HG03097 (cell line): ENCODE data around the gene GFRA1.

Experiments
- ATAC-seq: cut with Tn5 transposase; IDR thresholded peaks from one replicate; pipeline ENCODE4 v1.9.1; 2021; ENCODE audit not compliant: unreplicated experiment, low FRiP score

Gene GFRA1

GRCh38 chr10:116164291-116164690 lies 108.7 kb downstream of the GFRA1 start:
- ATAC-seq: no peak

DNA sequence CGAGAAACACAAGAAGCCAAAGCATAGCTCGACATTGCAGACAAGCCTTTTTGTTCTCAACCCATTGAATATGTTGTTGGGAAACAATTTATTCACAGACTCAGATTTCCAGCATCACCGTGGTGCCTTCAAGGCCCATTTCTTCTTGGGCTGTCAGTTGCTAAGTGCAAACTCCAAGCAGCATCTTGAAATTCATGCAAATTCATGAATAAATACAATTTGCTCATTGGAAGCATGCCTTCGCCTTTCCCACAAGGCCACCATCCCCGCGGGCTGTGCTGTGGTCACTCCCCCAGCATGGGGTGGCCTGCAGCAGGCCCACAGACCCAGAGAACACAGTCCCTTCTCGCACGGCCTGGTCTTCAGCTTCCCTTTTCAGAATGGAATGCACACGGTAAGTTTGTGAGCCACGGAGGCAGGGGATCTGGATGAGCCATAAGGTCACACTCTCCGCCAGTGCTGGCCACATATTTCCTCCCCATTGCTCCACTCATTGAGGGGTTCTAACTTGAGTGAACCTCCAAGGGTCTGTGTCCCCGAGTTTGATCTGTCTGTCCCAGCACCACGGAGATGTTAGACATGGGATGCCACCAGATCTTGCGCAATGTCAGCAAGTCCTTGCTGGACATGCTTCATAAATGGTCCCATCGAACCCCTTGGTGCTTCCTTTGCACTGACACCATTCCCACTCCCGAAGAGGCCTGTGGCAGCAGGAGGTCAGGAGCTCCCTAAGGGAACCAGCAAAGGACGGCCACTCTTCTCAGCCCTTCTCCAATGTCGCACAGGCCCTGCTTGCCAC lies 109.5 kb downstream of the GFRA1 start:
- ATAC-seq: no peak

DNA sequence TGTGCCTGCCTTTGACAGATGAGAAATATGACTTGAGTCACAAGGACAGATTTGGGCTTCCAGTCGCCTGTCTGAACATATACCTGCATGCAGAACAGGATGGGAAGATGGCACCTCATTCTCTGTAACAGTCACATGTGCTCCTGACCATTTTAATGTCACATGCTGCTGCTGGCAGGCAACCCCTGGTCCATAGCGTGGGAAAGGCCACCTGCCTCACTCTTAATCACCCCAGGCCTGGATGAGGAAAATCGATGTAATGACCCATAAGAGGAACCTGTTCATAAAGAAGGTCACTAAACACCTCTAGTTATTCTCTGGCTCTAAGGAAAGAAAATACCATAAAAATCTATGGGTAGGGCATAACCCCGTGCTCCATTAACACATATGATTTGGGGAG lies 110.2 kb downstream of the GFRA1 start:
- ATAC-seq: no peak

GRCh38 chr10:116160271-116160670 lies 112.7 kb downstream of the GFRA1 start:
- ATAC-seq: no peak

- ATAC-seq: no peak
Measured at GRCh38 chr10:116159197-116159596, 113.8 kb downstream of the GFRA1 start.

- no peak for ATAC-seq
Measured at GRCh38 chr10:116158036-116158435, 115.0 kb downstream of the GFRA1 start.

GRCh38 chr10:116157485-116157884 lies 115.5 kb downstream of the GFRA1 start:
- ATAC-seq: no peak

DNA sequence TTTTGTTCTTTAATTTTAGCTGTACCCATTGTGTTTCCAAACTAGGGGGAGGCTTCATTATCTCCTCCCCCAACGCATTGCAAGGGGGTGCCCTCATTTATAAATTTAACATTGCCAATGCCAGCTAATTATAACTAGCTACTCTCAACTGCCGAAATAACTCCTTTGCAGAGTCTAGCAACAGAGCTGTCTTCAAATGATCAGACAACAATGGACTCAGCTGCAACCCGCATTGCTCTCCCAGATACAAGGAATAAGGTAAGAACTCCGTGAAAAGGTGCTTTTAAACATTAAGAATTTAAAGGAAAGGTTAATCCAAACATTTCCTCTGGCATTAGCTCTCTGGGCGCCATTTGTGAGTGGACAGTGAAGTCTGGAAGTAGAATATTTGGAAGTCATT lies 116.2 kb downstream of the GFRA1 start:
- no peak for ATAC-seq

DNA sequence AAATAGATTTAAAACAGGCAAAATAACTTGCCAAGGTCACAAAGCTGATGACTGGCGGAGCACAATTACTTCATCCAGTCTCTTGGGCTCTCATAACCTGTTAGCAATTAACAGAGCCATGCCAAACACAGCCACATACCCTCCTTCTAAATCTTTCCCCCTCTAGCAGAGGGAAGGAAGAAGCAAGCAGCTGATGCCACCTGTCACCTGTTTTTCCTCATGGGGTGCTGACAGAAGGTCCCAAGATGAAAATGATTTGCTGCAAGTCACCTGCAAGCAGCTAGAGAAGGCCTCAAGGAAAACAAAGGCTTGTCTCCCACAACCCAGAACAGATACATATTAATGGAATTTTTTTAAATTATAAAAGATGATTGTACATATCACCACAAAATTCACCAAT lies 117.8 kb downstream of the GFRA1 start:
- no peak for ATAC-seq

GRCh38 chr10:116154651-116155050 lies 118.4 kb downstream of the GFRA1 start:
- ATAC-seq: no peak

- ATAC-seq: no peak
Measured at GRCh38 chr10:116151076-116151475, 121.9 kb downstream of the GFRA1 start.

DNA sequence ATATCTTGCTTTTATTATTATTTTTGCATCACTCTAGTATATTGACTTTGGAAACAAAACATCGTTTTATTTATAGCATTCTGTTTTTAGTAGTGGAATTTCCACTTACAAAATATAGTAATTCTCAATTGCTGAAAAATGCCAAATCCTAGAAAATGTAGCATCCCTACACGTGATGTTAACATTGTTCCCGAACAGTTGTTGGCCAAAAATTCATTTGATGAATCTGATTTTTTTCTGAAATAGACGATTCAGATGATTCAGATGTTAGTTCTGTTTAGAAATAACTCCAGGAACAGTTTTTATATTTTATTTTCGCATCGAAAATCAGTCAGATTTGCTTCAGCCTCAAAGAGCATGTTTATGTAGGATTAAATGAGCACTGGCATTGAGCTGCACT lies 122.4 kb downstream of the GFRA1 start:
- no peak for ATAC-seq

DNA sequence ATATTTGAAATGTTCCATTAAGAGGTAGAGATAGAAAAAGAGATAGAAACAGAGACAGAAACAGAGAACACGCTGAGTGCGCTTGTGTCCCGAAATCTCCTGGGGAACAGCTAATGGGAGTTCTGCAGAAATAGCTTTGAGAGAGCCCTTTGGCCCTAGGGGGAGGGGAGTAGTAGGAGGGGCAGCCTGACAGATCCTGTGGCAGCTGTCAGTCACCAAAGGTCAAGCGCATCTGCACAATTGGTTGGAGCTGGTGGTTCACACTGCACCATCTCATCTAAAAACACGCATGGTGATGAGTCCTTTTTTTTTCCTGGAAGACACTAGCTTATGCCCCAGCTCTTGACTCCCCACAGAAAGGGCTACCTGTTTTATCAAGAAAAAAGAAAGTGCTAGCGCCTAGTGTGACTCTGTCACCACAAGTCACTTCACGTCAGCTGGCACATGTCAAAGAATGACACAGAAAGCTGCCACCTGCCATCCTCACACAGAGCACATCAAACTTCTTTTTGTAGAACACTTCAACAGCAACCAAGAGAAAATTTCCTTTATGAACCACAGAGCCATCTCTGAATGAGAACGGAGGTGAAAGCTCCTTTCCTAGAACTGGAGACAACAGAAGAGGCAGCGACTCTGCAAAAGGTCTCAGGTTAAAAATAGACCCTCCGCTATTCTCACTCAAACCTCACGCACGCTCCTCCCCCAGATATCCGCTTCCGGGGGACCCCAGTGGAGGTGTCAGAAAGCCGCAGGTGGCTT lies 125.7 kb downstream of the GFRA1 start:
- no peak for ATAC-seq

DNA sequence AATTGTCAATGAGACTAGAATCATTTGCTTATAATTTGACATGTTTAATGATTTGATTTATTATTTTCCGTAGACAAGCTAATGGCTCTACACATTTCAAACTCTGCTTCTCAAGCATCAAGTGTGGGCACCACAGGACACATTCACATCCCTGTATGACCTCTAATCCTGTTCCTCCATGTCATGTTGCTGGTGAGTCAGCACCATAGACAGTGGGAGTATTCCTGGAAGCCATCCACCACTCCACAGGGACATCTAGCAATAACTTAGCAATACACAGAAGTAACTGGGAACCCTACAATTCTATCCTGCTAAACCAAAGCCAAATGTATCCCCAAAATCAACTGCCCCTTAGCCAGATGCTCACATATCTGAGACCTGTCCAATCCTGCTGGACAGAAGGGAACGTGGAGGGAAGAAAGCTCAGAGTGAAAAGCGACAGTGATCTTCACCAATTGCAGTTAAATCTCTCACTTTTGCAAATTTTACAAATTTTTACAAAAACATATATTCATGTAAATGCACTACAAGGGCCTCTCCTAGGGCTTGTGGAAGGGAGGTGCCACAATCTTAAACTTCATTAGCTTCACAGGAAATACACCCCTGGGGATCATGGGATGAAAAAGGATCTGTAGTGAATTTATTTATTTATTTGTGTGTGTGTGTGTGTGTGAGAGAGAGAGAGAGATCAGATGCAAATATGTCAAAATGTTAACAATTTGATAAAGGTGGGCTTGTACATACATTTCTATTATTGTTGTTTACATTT lies 126.5 kb downstream of the GFRA1 start:
- ATAC-seq: no peak

DNA sequence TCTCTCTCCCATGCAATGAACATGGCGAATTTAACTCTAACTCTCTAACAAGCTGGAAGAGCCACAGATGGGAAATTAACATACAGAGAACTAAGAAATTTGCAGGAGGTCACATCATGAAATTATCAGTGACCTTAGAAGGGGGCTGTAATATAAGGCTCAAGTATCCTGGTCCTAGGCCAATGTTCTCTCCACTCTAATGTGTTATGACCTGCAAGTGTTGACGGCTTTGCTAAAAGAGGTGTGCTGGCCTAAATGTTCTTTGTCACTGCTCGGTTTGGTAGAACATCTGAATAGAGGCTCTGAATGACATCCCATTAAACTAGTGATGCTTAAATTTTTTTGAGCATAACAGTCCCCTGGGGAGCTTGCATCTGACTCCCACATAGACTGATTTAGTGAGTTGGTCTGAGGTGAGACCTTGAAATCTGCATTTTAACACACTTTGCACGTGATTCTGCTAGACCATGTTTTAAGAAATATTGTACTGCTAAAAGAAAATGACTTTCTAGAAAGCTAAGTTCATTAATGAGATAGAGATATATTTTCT lies 129.3 kb downstream of the GFRA1 start:
- ATAC-seq: no peak

DNA sequence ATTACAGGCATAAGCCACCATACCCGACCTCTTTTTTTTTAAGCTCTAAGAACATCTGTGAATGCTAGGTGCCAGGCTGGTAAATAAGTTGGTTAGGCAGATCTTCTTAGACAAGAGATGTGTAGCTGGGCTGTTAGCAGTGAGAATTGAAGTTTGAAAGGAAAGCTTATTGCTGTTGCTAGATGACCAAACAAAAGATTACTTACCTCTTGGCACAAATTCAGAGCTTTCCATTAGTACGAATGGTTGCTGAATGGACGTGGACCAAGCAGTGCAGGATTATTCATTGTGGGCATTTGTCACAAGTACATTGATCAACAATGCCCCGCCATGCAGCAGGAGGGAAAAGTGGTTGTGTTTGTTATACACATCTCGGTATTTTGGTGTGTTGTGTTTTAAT lies 131.2 kb downstream of the GFRA1 start:
- ATAC-seq: no peak

GRCh38 chr10:116141246-116141645 lies 131.8 kb downstream of the GFRA1 start:
- ATAC-seq: no peak

- no peak for ATAC-seq
Measured at GRCh38 chr10:116139886-116140285, 133.1 kb downstream of the GFRA1 start.

GRCh38 chr10:116138897-116139296 lies 134.1 kb downstream of the GFRA1 start:
- no peak for ATAC-seq

- no peak for ATAC-seq
Measured at GRCh38 chr10:116136261-116136660, 136.7 kb downstream of the GFRA1 start.

GRCh38 chr10:116134322-116134721 lies 138.7 kb downstream of the GFRA1 start:
- no peak for ATAC-seq
